Activated T-helper 1 cell treated with Interleukin-2 at 50 U/mL for 16 hours (primary cell): ENCODE measurements around the gene FUT1.
"Not testable (repeated sequence)": the region's sequence is repeated elsewhere in the genome, so short reads cannot be mapped to it uniquely, and the experiment has no call there.

ENCODE experiments used
- DNase-seq: peaks from one replicate; pipeline ENCODE4 v3.0.0-alpha.2; 2020; ENCODE audit warnings: low read depth

The FUT1 gene

GRCh38 chr19:48768994-48769713, 16.7 kb upstream of the FUT1 start:
- no peak for DNase-seq

- not testable (repeated sequence) for DNase-seq
Observed at GRCh38 chr19:48768171-48768753, 15.8 kb upstream of the FUT1 start.

- DNase-seq = not testable (repeated sequence)
Observed at GRCh38 chr19:48765816-48766215, 13.4 kb upstream of the FUT1 start.

- no peak for DNase-seq
Observed at GRCh38 chr19:48760504-48761205, 8.2 kb upstream of the FUT1 start.

GRCh38 chr19:48757741-48758144, 5.3 kb upstream of the FUT1 start:
- DNase-seq = no peak

GRCh38 chr19:48757089-48757675, 4.7 kb upstream of the FUT1 start:
- DNase-seq = no peak

GRCh38 chr19:48756686-48757085, 4.2 kb upstream of the FUT1 start:
- no peak for DNase-seq

GRCh38 chr19:48756212-48756611, 3.8 kb upstream of the FUT1 start:
- DNase-seq = no peak

GRCh38 chr19:48755787-48756186, 3.3 kb upstream of the FUT1 start:
- DNase-seq = no peak

- no peak for DNase-seq
Observed at GRCh38 chr19:48755084-48755641, 2.7 kb upstream of the FUT1 start, which contains the start of gene FGF21. FGF21 (plus strand) TSS chr19:48755524; CDS start chr19:48756237, 713 bp downstream.

GRCh38 chr19:48751845-48752495, 471 bp downstream of the FUT1 start:
- DNase-seq = no peak

- DNase-seq = no peak
Observed at GRCh38 chr19:48750771-48751504, 1.5 kb downstream of the FUT1 start.

- no peak for DNase-seq
Observed at GRCh38 chr19:48750351-48750750, 2.1 kb downstream of the FUT1 start.

- DNase-seq = no peak
Observed at GRCh38 chr19:48749571-48750198, 2.8 kb downstream of the FUT1 start.

GRCh38 chr19:48746738-48747575, 5.5 kb downstream of the FUT1 start, which contains the start of gene IZUMO1:
IZUMO1 (minus strand) TSS chr19:48746909; CDS start chr19:48745859, 1,050 bp downstream.
- no peak for DNase-seq

- DNase-seq = no peak
Observed at GRCh38 chr19:48746110-48746509, 6.3 kb downstream of the FUT1 start.

GRCh38 chr19:48745208-48745995, 7.0 kb downstream of the FUT1 start:
- DNase-seq = no peak

- no peak for DNase-seq
Observed at GRCh38 chr19:48742096-48742495, 10.3 kb downstream of the FUT1 start.
